ENCODE measurements around the gene DPYSL4. TPM values are rescaled to one million over a fixed set of nuclear protein-coding genes. Genes with fewer than 3 reads are reported as not detected.

Gene DPYSL4
- total RNA-seq, 2 donors from 2014 or later, result 0.28 TPM; not detected in 1

GRCh38 chr10:132169766-132170560 lies 16.8 kb upstream of the DPYSL4 start:
- Histone ChIP-seq H3K27me3 (replicated peaks; ENCODE audit: insufficient read depth) (no peaks in the 10 kb centered on the region), H3K9me3 (no peaks in the 10 kb centered on the region), H3K27ac (no peak overlapping the region), H3K4me3 (no peak overlapping the region), H3K4me1 (ENCODE audit: control insufficient read depth in 1 of 2, low read depth in 2 of 2) (no peaks in the 10 kb centered on the region), H3K36me3 (no peaks in the 10 kb centered on the region)
- ATAC-seq (ENCODE audit: insufficient number of reproducible peaks, low FRiP score, low read depth) (no peak), DNase-seq (ENCODE audit: low spot score) (no peak)
- no peak for TF ChIP-seq CTCF (IDR thresholded peaks at IDR 0.05)

- TF ChIP-seq CTCF (IDR thresholded peaks at IDR 0.05), result no peak
- ATAC-seq (ENCODE audit: insufficient number of reproducible peaks, low FRiP score, low read depth) (no peak), DNase-seq (ENCODE audit: low spot score) (no peak)
- Histone ChIP-seq H3K27ac (no peak overlapping the region), H3K9me3 (no peaks in the 10 kb centered on the region), H3K36me3 (no peaks in the 10 kb centered on the region), H3K4me3 (no peak overlapping the region), H3K4me1 (ENCODE audit: control insufficient read depth in 1 of 2, low read depth in 2 of 2) (no peaks in the 10 kb centered on the region), H3K27me3 (replicated peaks; ENCODE audit: insufficient read depth) (no peaks in the 10 kb centered on the region)
Observed at GRCh38 chr10:132170561-132171361, 16.0 kb upstream of the DPYSL4 start.

GRCh38 chr10:132172091-132173066 lies 14.4 kb upstream of the DPYSL4 start:
- TF ChIP-seq CTCF (IDR thresholded peaks at IDR 0.05), result no peak
- no peak for DNase-seq (ENCODE audit: low spot score)

GRCh38 chr10:132173185-132173584 lies 13.6 kb upstream of the DPYSL4 start:
- Histone ChIP-seq H3K27me3 (replicated peaks; ENCODE audit: insufficient read depth) (no peaks in the 10 kb centered on the region), H3K36me3 (no peaks in the 10 kb centered on the region), H3K9me3 (no peaks in the 10 kb centered on the region), H3K27ac (no peak overlapping the region), H3K4me3 (no peak overlapping the region), H3K4me1 (ENCODE audit: control insufficient read depth in 1 of 2, low read depth in 2 of 2) (no peaks in the 10 kb centered on the region)
- ATAC-seq (ENCODE audit: insufficient number of reproducible peaks, low FRiP score, low read depth) (no peak), DNase-seq (ENCODE audit: low spot score) (no peak)
- no peak for TF ChIP-seq CTCF (IDR thresholded peaks at IDR 0.05)

More at GRCh38 chr10:132172091-132173066, 14.4 kb upstream of the DPYSL4 start:
- no peaks in the 10 kb centered on the region for H3K4me1 ChIP-seq (ENCODE audit: control insufficient read depth in 1 of 2, low read depth in 2 of 2)
- H3K9me3 ChIP-seq, result no peaks in the 10 kb centered on the region
- no peaks in the 10 kb centered on the region for H3K36me3 ChIP-seq
- no peak overlapping the region for H3K27ac ChIP-seq
- ATAC-seq (ENCODE audit: insufficient number of reproducible peaks, low FRiP score, low read depth), result no peak
- no peaks in the 10 kb centered on the region for H3K27me3 ChIP-seq (replicated peaks; ENCODE audit: insufficient read depth)
- no peak overlapping the region for H3K4me3 ChIP-seq
